CD4-positive, alpha-beta T cell treated with Interleukin-2 at 100 ng/mL for 4 hours (primary cell): ENCODE results near the gene CTIF.
A peak's percentile ranks its signal among the peaks of the same experiment; 100 is the strongest.

ENCODE experiments used
- DNase-seq: peaks from one replicate; pipeline ENCODE4 v3.0.0-alpha.2; 2020; ENCODE audit warnings: low spot score

Gene CTIF

DNA sequence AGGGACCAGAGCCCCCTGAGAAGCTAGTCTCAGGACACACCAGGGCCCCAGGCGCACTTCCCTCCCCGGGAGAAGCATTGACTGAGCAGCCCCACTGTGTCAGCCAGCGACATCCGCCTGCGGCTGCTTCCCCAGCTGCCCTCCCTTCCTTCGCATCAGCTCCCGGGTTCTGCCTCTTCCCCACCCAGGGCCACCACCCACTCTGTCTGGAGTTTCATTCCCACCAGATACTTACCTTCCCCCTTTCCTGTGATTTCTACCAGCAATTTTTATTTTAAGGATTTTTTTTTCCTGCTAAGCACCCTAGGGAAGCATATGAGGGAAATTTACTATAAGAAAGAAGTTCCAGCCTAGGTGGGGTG is 312.7 kb downstream of the CTIF start:
- no peak for DNase-seq

DNA sequence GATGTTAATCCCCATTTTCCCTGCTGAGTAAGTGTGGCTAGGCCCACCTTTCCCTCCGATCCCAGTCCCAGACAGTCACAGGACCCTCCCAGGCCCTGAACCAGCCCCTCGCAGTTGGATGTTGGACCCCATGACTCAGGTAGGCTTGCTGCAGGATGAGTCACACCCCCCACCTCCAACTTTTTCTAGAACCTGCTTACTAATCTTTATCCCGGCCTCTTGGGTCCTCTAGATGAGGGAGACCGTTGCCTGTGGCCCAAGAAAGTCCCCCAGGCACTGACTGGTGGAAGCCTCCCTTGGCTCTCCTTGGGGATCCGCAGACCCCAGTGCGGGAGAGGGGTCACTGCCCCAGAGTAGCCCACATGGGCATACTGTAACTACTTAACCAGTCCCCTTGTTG is 313.5 kb downstream of the CTIF start:
- no peak for DNase-seq

DNA sequence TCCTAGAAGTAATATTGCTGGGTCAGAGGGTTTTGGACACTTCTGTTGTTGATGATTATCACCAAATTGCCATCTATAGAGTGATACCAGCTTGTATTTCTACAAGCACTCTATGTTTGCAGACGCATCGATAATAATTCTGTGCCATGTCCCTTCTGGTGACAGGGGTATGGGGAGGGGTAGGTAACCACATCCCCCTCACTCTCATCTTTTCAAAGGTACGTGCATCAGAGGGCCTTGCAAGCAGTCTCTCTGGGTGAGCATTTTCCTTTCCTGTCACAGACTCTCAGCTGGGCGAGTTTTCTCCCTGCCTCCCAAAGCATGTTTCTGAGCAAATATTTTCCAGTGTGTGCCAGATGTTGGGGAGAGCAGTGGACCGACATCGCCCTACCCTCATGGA is 314.0 kb downstream of the CTIF start:
- no peak for DNase-seq

DNA sequence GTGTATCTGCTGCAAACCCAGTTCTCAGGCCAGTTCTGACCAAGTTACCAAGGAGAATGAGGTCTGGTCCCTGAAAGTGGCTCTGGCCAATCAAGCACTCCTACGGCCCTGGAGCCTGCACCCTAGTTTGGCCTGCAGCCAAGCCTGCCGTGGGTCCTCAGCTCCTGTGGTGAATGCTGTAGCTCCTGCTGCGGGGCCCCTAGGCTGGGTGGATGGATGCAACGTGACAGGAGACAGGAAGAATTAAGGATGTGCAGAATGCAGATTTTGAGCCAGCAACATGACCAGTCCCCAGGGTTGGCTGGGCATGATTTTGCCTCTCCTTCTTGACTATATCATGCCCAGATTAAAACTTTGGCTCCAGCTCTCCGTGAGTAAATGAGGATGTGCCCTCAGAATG is 314.8 kb downstream of the CTIF start:
- no peak for DNase-seq

DNA sequence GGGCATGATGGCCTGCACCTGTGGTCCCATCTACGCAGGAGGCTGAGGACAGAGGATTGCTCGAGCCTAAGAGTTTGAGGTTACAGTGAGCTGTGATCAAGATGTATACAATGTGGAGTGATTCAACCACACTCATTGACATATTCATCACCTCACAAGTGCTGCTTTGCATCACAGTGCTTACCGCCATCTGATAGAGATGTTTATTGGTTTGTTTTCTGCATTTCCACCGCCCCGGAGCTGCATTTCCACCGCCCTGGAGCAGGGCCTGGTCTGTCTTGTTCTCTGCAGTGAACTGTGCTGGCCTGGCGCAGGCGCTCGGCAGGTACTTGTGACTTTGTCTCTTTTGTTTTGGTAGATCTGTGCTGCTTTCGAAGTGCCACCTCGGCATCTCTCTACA is 315.9 kb downstream of the CTIF start:
- no peak for DNase-seq

DNA sequence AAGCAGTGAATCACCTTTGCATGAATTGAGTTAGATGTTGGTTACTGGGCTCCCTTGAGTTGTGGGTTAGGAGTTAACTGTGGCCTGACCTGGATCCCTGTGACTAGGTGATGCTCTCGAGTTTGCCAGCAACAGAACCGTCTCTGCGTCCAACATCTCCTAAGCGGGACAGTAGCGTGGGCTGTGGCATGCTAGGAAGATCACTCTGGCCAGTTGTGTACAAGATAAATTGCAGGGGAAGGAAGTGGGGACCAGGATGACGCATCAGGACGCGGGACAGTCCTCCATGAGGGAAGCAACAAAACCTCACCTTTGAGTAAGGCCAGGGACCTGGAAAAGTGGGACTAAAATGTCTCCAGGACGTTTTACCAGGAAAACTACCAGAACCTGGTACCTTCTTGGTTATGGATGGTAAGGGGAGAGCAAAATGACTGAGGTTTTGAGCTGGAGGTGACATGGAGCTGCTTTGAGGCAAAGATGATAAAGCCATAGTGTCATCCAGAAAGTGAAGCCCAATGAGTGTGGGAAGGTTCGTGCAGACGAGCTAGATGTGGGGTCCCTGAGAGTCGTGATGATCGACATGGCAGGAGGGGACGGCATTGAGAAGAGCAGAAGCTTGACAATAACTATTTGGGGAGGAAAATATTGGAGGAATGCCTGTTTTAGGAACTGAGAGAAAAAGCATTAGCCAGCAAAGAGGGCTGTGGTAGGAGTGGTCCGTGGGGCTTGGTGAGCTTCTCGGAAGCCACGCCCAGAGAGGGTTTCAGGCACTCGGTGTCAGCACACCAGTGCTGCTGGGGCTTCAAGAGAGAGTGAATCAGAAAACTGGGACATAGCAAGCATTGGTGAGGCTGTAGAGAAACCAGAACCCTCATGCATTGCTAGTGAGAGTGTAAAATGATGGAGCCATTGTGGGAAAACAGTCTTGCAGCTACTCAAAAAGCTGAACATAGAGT is 316.9 kb downstream of the CTIF start:
- DNase-seq = peak; percentile 42

DNA sequence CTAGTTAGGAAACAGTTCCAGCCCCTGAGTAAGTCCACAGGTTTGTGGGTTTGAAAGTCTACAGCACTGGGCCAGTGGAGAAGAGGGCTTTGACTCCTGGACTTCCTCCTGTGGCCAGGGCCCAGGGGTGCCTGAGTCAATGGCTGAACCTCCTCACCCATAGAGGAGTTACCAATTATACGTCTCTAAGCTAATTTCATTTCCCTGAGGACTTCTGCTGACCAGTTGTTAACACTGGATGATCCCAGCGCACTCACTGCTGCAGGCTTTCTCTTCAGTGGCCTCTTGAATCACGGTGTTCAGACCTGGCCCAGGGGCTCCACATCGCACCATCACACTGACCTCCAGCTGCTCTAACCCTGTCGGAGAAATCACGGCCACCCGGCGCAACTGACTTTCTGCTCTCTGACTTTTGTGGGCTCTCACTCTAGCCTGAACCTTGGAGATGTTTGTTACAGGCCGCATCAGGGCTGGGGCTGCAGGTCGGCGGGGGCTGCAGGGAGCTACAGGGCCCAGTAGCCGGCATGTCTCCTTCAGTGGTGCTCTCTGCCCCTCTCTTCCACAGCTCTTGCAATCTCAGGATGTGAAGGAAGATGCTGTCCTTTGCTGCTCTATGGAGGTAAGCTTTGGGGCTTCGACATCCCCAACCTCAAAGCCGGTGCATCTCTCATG is 318.3 kb downstream of the CTIF start:
- no peak for DNase-seq

DNA sequence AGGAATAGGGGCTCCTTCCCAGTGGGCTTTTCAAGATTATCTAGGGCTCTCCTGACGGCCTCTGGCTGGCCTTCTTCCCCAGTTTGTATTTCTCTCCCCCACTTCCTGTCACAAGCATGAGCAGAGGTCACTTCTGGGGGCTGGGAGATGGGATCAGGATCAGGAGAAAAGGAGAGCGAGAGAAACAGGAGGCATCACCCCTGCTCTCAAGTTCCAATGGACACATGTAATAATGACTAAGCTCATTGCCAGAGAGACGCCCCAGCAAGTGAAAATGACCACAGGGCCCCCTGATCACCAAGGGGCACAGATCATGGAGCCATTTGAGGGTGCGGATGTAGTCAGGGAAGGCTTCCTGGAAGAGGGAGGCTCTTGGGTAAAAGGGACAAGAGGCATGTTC is 319.8 kb downstream of the CTIF start:
- no peak for DNase-seq

DNA sequence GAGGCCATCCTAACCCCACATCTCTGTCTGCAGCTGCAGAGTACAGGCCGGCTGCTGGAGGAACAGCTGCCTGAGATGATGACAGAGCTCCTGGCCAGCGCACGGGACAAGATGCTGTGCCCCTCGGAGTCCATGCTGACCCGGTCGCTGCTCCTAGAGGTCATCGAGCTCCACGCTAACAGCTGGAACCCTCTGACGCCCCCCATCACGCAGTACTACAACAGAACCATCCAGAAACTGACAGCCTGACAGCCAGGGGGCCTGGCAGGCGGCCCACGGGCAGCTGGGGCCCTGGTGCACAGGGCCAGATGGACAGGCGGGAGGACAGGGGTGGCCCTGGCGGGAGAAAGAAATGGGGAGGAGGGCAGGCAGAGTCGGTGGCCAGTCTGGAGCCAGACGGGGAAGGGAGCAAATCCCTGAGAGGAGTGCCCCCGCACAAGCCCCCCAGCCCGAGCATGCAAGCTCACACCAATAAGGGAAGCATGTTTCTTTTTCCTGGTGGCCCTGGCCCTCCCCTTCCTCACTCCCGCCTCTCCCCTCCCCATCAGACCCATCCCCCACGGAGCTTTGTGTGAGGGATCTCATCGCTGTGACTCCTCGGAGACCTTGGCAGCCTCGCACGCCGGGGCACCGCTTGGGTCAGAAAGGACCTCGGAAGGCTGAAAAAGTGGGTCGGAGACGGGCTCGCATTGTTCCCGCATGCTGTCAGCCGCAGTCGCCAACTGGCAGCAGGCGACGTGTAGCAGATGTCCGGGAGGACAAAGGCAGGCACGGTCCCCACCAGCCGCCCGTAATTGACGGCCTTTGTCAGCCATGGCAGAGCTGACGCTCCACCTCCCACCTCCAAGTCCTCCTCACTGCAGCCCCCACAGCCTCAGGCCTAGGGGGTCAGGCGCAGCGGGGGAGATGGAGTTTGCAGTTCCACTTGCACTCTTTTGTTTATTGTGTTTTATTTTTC is 320.8 kb downstream of the CTIF start:
- DNase-seq = no peak

DNA sequence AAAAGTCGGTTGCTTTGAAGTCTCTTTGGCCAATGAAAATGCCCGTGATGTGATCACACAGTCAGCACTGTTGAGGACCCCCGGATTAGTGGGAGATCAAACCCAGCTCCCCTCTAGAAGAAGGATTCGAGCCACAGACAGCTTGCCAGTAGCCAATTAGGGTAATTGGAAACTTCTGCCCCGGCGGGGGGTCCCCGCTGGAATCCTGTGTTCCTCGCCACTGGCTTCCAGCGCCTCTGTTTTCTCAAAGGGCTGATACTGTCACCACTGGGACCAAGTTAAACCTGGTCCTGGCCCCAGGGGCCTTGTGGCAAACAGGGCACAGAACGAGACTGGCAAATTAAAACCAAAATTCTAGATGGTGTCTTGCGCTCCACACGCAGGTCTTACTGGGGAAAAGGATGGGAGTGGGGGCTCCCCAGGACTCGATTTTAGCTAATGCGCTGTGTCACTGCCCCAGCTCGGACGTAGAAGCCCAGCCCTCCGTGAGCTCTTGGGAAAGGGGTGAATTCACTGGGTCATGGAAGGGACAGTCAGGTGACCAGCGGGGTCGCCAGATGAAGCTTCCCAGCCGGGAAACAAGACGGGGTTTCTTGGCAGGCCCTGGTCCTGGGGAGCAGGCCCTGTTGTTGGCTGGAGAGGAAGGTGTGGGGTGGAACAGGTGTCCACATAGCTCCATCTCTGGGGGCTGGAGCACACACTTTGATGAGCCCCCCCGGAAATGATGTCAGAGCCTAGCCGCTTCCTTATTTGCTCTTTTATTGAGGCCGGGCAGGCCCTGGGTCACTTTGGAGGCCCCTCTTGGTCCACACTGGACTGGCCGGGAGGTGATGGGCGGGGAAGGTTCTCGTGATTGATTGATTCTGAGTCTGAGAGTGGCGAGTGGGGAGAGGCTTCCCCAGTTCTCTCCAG is 321.7 kb downstream of the CTIF start:
- no peak for DNase-seq

DNA sequence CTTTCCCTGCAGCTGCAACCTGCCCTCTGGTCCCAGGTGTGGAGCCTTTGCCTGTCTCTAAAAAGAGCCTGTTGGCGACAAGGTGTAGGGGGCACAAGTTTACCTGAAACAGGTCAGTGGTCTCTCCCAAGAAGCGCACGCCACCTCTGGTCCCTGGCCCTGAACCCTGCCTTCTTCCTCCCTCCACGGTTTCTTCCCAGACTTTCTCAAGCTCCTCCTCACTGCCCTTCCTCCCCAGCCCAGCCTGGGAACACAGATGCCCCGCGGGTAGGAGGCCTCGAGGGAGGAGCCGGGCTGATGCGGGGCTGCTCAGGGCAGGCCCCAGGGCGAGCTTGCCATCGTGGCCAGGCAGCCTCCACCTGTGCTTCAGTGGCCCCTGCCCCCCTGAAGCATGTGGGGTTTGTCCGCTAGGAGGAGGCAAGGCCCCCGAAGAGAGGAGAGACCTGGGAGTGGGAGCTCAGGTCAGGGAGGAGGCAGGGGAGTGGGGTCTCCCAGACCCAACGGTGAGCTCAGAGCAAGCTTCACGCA is 322.4 kb downstream of the CTIF start:
- no peak for DNase-seq

DNA sequence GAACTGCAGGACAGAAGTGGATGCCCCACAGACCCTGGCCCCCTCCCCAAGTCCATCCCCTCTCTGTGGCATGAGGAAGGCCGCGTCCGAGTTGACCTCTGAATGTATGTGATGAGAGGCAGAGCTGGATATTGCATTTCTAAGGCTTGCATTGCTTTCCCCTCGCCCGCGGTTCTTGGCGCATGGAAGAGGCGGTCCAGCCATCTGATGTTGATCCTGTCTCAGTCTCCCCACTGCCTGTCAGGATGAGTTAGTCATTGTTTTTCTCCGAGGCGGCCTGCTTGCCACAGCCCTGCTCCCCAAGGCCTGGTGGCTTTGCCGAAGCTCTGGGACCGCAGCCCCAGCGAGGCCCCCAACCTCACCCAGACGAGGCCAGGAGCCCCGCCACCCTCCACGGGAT is 323.3 kb downstream of the CTIF start:
- DNase-seq = no peak

DNA sequence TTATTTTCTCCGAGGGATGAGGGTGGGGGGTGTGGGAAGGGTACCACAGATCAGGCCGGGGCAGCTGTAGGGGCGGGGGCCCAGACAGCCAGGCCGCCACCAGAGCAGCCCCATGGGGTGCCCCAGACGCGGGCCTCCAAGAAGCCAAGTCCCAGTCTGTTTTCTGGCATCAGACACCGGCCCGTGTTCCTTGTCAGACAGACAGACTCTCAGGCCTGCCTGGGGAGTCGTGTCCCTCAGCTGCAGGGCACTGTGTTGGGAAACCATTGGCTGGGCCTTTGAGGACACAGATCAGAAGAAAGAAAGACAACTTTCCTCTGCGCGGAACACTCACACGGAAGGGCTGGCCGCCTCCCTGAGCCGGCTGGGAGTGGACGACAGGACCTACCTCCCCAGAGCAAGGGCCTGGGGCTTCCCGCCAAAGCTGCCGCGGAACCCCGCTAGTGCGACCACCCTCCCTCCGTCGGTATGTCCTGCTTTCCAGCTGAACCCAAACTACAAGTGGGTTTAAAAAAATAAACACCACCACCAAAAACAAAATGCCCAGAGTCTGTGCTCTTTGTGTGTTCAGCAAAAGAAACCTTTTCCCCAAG is 323.9 kb downstream of the CTIF start:
- no peak for DNase-seq

DNA sequence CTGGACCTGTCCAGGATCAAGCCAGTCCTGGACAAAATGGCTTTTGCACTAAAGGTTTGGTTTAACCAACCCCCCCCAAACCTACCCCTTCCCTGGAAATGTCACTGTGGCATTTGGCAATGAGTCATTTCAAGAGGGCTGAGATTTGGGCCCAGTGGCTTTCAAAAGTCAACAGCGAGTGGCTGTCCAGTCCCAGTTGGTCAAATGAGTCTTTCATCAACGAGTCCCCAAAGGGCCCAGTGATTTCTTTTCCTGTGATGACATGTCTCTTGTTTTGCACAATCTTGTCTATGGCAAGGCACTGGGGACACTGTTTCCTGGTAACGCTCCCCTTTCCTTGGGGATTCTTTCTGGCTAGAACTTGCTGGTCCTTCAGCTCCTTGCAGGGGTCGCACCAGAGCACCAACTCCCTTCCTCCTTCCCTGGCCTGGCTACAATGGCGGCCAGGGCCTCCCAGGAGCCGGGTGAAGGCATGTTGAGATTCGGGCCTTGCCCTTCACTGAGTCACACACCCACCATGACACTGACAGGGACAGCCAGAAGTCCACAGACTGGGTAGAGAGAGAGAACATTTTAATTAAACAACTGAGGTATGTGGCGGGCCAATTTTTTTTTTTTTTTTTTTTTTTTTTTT is 324.7 kb downstream of the CTIF start:
- DNase-seq = no peak

DNA sequence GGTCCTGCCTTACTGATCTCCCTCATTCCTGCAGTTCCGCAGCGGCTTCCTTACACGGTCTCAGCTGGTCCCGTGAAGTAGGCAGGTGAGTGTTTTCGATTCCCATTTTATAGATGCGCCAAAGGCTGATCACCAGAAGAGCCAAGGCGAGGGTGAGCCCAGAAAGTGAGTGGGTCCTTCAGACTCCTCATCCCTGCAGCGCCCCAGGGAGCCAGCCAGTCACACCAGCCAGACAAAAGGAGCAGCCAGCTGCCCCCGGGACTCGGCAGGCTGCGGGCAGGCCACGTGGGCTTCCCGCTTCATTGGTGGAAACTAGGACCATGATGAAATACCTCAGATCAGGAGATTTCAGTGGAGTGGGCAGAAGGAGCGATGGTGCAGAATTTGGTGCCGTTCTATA is 326.0 kb downstream of the CTIF start:
- no peak for DNase-seq

DNA sequence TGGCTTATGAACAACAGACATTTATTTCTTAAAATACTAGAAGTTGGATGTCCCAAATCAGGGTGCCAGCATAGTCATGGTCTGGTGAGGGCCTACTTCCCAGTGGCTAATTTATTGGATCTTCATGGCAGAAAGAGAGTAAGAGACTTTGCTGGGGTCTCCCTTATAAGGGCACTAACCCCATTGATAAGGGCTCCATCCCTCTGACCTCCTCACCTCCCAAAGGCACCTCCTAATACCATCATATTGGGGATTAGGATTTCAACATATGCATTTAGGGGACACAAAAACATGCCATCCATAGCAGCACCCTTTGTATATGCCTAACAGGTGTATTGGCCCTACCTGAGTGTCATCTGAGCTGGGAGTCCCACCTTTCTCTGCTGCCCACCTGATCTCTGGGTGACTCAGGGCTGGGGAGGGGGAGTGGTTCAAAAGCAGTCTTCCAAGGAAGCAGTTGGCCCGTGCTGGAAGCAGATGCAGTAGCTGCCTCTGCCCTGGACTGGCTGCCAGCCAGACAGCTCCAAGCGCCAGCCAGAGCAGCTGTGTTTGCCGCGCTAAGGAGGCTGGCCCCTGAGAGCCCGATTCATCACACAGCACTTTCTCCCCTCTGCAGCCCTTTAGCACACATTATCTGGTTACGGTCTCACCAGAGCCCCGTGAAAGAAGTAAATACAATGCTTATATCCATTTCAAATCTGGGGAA is 327.4 kb downstream of the CTIF start:
- no peak for DNase-seq

DNA sequence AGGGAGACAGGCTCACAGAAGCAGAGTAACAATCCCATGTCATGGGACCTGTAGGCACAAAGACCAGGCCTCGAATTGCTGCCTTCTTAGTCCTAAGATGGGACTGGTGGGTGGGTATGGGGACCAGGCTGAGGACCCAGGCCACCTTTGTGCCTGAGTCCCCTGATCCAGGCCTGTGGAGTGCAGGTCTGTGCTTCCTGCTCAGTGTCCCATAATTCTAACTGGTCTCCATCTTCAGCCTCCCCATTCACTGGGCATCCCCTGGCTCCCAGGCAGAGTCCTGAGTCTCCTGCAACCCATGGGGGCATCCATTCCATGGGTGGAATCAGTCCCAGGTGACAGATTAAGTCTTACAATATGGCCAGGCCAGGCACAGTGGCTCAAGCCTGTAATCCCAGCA is 328.0 kb downstream of the CTIF start:
- DNase-seq = no peak

DNA sequence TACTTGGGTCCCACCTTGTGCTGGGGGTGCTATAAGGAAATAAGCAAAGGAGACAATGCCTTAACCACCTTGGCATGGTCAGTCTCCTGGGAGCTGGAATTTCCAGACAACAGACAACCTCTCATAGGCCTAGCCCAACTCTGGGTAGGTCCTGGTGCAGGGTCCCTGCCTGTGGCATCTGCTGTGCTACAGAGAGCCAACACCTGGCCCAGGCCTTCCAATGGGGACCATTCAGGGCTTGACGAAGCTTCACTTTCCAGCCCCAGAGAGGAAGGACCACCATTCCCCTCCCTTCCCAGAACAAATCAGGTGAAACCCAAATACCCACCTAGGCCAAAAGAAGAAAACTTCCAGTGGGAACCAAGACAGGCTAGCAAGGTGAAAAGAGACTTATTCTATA is 329.1 kb downstream of the CTIF start:
- DNase-seq = no peak
